Activated T-helper 1 cell treated with Interleukin-2 at 50 U/mL for 16 hours (primary cell): ENCODE data around the gene SCN4B.

ENCODE experiments used
- DNase-seq: peaks from one replicate; pipeline ENCODE4 v3.0.0-alpha.2; 2020; ENCODE audit warnings: low read depth

The SCN4B gene

GRCh38 chr11:118174006-118174567, 21.5 kb upstream of the SCN4B start:
- no peak for DNase-seq

- DNase-seq: no peak
Observed at GRCh38 chr11:118172356-118172755, 19.7 kb upstream of the SCN4B start.

- peak; percentile 49 for DNase-seq
Observed at GRCh38 chr11:118171269-118172062, 18.8 kb upstream of the SCN4B start.

- no peak for DNase-seq
Observed at GRCh38 chr11:118170882-118171268, 18.3 kb upstream of the SCN4B start.

- no peak for DNase-seq
Observed at GRCh38 chr11:118170231-118170630, 17.6 kb upstream of the SCN4B start.

GRCh38 chr11:118169300-118170140, 16.9 kb upstream of the SCN4B start:
- no peak for DNase-seq

- DNase-seq: no peak
Observed at GRCh38 chr11:118168751-118169150, 16.1 kb upstream of the SCN4B start.

- no peak for DNase-seq
Observed at GRCh38 chr11:118168316-118168715, 15.7 kb upstream of the SCN4B start.

GRCh38 chr11:118167906-118168305, 15.3 kb upstream of the SCN4B start:
- no peak for DNase-seq

GRCh38 chr11:118167253-118167652, 14.6 kb upstream of the SCN4B start:
- no peak for DNase-seq

- no peak for DNase-seq
Observed at GRCh38 chr11:118166641-118167040, 14.0 kb upstream of the SCN4B start.

GRCh38 chr11:118164885-118165284, 12.3 kb upstream of the SCN4B start:
- no peak for DNase-seq

GRCh38 chr11:118163494-118163893, 10.9 kb upstream of the SCN4B start:
- no peak for DNase-seq

- no peak for DNase-seq
Observed at GRCh38 chr11:118162846-118163245, 10.2 kb upstream of the SCN4B start.

GRCh38 chr11:118161786-118162185, 9.2 kb upstream of the SCN4B start:
- no peak for DNase-seq

- DNase-seq: no peak
Observed at GRCh38 chr11:118157186-118157895, 4.7 kb upstream of the SCN4B start.

GRCh38 chr11:118156531-118157185, 4.0 kb upstream of the SCN4B start:
- no peak for DNase-seq

GRCh38 chr11:118155776-118156530, 3.3 kb upstream of the SCN4B start:
- DNase-seq: no peak

- no peak for DNase-seq
Observed at GRCh38 chr11:118154641-118155040, 2.0 kb upstream of the SCN4B start.

GRCh38 chr11:118153976-118154375, 1.4 kb upstream of the SCN4B start:
- DNase-seq: no peak

GRCh38 chr11:118153516-118153915, 893 bp upstream of the SCN4B start:
- no peak for DNase-seq
